ENCODE measurements around the gene CPED1.
"Not testable (repeated sequence)": the region's sequence is repeated elsewhere in the genome, so short reads cannot be mapped to it uniquely, and the experiment has no call there.

The CPED1 gene

GRCh38 chr7:121205777-121206176 lies 217.3 kb downstream of the CPED1 start:
- Mint-ChIP-seq H3K9me3 (no peaks in the 10 kb centered on the region), H3K36me3 (ENCODE audit: low read depth) (no peaks in the 10 kb centered on the region), H3K27me3 (no peaks in the 10 kb centered on the region), H3K4me3 (no peak overlapping the region), H3K4me1 (ENCODE audit: low read depth) (no peaks in the 10 kb centered on the region), H3K27ac (no peak overlapping the region)
- intact Hi-C loops (cut with micrococcal nuclease) = no loop called here

- Mint-ChIP-seq H3K4me3 (no peak overlapping the region), H3K4me1 (ENCODE audit: low read depth) (no peaks in the 10 kb centered on the region), H3K36me3 (ENCODE audit: low read depth) (no peaks in the 10 kb centered on the region), H3K27me3 (no peaks in the 10 kb centered on the region), H3K9me3 (no peaks in the 10 kb centered on the region), H3K27ac (no peak overlapping the region)
- intact Hi-C loops (cut with micrococcal nuclease) = no loop called here
These were observed 222.7 kb downstream of the CPED1 start for GRCh38 chr7:121211253-121211652.

- Mint-ChIP-seq H3K4me3 (no peak overlapping the region), H3K36me3 (ENCODE audit: low read depth) (no peaks in the 10 kb centered on the region), H3K9me3 (no peaks in the 10 kb centered on the region), H3K4me1 (ENCODE audit: low read depth) (no peaks in the 10 kb centered on the region), H3K27me3 (no peaks in the 10 kb centered on the region), H3K27ac (no peak overlapping the region)
- intact Hi-C loops (cut with micrococcal nuclease) = no loop called here
These were observed 223.5 kb downstream of the CPED1 start for GRCh38 chr7:121212036-121212435.

- Mint-ChIP-seq H3K27ac (no peak overlapping the region), H3K36me3 (ENCODE audit: low read depth) (no peaks in the 10 kb centered on the region), H3K9me3 (no peaks in the 10 kb centered on the region), H3K4me1 (ENCODE audit: low read depth) (no peaks in the 10 kb centered on the region), H3K4me3 (no peak overlapping the region), H3K27me3 (no peaks in the 10 kb centered on the region)
- intact Hi-C loops (cut with micrococcal nuclease) = no loop called here
These were observed 226.1 kb downstream of the CPED1 start for GRCh38 chr7:121214657-121215056.

- H3K4me1 Mint-ChIP-seq (ENCODE audit: low read depth) = no peaks in the 10 kb centered on the region
- H3K36me3 Mint-ChIP-seq (ENCODE audit: low read depth) = no peaks in the 10 kb centered on the region
- no peak overlapping the region for H3K27ac Mint-ChIP-seq
- H3K4me3 Mint-ChIP-seq = no peak overlapping the region
- no peaks in the 10 kb centered on the region for H3K27me3 Mint-ChIP-seq
- intact Hi-C loops (cut with micrococcal nuclease) = no loop called here
- peaks cover 16% of the 10 kb centered on the region for H3K9me3 Mint-ChIP-seq
These were observed 230.5 kb downstream of the CPED1 start for GRCh38 chr7:121219026-121219425.

GRCh38 chr7:121221108-121221507 lies 232.6 kb downstream of the CPED1 start:
- H3K4me1 Mint-ChIP-seq (ENCODE audit: low read depth); H3K36me3 Mint-ChIP-seq (ENCODE audit: low read depth); H3K4me3 Mint-ChIP-seq; H3K27ac Mint-ChIP-seq; H3K27me3 Mint-ChIP-seq; intact Hi-C loops (cut with micrococcal nuclease): not testable (repeated sequence)
- peaks cover 30% of the 10 kb centered on the region for H3K9me3 Mint-ChIP-seq

- Mint-ChIP-seq H3K4me3 (no peak overlapping the region), H3K36me3 (ENCODE audit: low read depth) (no peaks in the 10 kb centered on the region), H3K27ac (no peak overlapping the region), H3K9me3 (peaks cover 17% of the 10 kb centered on the region), H3K4me1 (ENCODE audit: low read depth) (no peaks in the 10 kb centered on the region), H3K27me3 (no peaks in the 10 kb centered on the region)
- intact Hi-C loops (cut with micrococcal nuclease) = no loop called here
These were observed 240.3 kb downstream of the CPED1 start for GRCh38 chr7:121228779-121229178.

- Mint-ChIP-seq H3K27me3 (no peaks in the 10 kb centered on the region), H3K4me1 (ENCODE audit: low read depth) (no peaks in the 10 kb centered on the region), H3K36me3 (ENCODE audit: low read depth) (no peaks in the 10 kb centered on the region), H3K9me3 (no peaks in the 10 kb centered on the region), H3K27ac (no peak overlapping the region), H3K4me3 (no peak overlapping the region)
- intact Hi-C loops (cut with micrococcal nuclease) = no loop called here
These were observed 246.7 kb downstream of the CPED1 start for GRCh38 chr7:121235201-121235600.

- Mint-ChIP-seq H3K9me3 (no peaks in the 10 kb centered on the region), H3K4me1 (ENCODE audit: low read depth) (no peaks in the 10 kb centered on the region), H3K27me3 (no peaks in the 10 kb centered on the region), H3K36me3 (ENCODE audit: low read depth) (no peaks in the 10 kb centered on the region), H3K4me3 (no peak overlapping the region), H3K27ac (no peak overlapping the region)
- intact Hi-C loops (cut with micrococcal nuclease) = no loop called here
These were observed 249.1 kb downstream of the CPED1 start for GRCh38 chr7:121237601-121238000.

- Mint-ChIP-seq H3K27ac (no peak overlapping the region), H3K9me3 (peaks cover 22% of the 10 kb centered on the region), H3K27me3 (no peaks in the 10 kb centered on the region), H3K4me1 (ENCODE audit: low read depth) (no peaks in the 10 kb centered on the region), H3K36me3 (ENCODE audit: low read depth) (no peaks in the 10 kb centered on the region), H3K4me3 (no peak overlapping the region)
- intact Hi-C loops (cut with micrococcal nuclease) = no loop called here
These were observed 255.8 kb downstream of the CPED1 start for GRCh38 chr7:121244120-121244870.

GRCh38 chr7:121251367-121251766 lies 262.9 kb downstream of the CPED1 start:
- intact Hi-C loops (cut with micrococcal nuclease); H3K27ac Mint-ChIP-seq; H3K4me1 Mint-ChIP-seq (ENCODE audit: low read depth); H3K4me3 Mint-ChIP-seq; H3K36me3 Mint-ChIP-seq (ENCODE audit: low read depth); H3K27me3 Mint-ChIP-seq: not testable (repeated sequence)
- H3K9me3 Mint-ChIP-seq = peaks cover 22% of the 10 kb centered on the region

- H3K4me3 Mint-ChIP-seq; H3K27me3 Mint-ChIP-seq; H3K36me3 Mint-ChIP-seq (ENCODE audit: low read depth); intact Hi-C loops (cut with micrococcal nuclease); H3K4me1 Mint-ChIP-seq (ENCODE audit: low read depth); H3K27ac Mint-ChIP-seq: not testable (repeated sequence)
- H3K9me3 Mint-ChIP-seq = peaks cover 13% of the 10 kb centered on the region
These were observed 264.2 kb downstream of the CPED1 start for GRCh38 chr7:121252523-121253235.

GRCh38 chr7:121259826-121260225 lies 271.3 kb downstream of the CPED1 start:
- H3K4me3 Mint-ChIP-seq = no peak overlapping the region
- no peaks in the 10 kb centered on the region for H3K9me3 Mint-ChIP-seq
- no peaks in the 10 kb centered on the region for H3K27me3 Mint-ChIP-seq
- H3K36me3 Mint-ChIP-seq (ENCODE audit: low read depth) = no peaks in the 10 kb centered on the region
- intact Hi-C loops (cut with micrococcal nuclease) = no loop called here
- no peaks in the 10 kb centered on the region for H3K4me1 Mint-ChIP-seq (ENCODE audit: low read depth)
- no peak overlapping the region for H3K27ac Mint-ChIP-seq

GRCh38 chr7:121261207-121261884 lies 272.8 kb downstream of the CPED1 start:
- Mint-ChIP-seq H3K9me3 (no peaks in the 10 kb centered on the region), H3K4me3 (no peak overlapping the region), H3K27ac (no peak overlapping the region), H3K4me1 (ENCODE audit: low read depth) (no peaks in the 10 kb centered on the region), H3K36me3 (ENCODE audit: low read depth) (no peaks in the 10 kb centered on the region), H3K27me3 (no peaks in the 10 kb centered on the region)
- intact Hi-C loops (cut with micrococcal nuclease) = no loop called here
